K562 (cell line): ENCODE data around the gene DENND10. TPM values are rescaled to one million over a fixed set of nuclear protein-coding genes. Genes with fewer than 3 reads are reported as not detected.

ENCODE experiments used
- ATAC-seq: fragments of 200-7000 bp; cut with Tn5 transposase; 3 replicates; pipeline ENCODE4 v1.9.1; 2020; ENCODE audit warnings: moderate library complexity
- BruUV-seq: library from RNA; stranded (reverse); fragments of 400-500 nt; replicated peaks from 2 replicates; lab custom pipeline; 2021; lab: Mats Ljungman, UMichigan
- CTCF ChIA-PET: fragments of 300-600 bp; formaldehyde crosslinking; extraction: SDS; loops from one replicate; lab custom pipeline; 2021; ENCODE audit warnings: low intra/inter-chr PET ratio; lab: Yijun Ruan, JAX
- POLR2A ChIA-PET: fragments of 300-600, 350-650 bp; sonication (Branson Sonifier 250); formaldehyde crosslinking; extraction: SDS; loops from one replicate; lab custom pipeline; 2021; ENCODE audit warnings: antibody characterized with exemption, inconsistent platforms; lab: Yijun Ruan, JAX
- DNase-seq, 4 experiments: peaks; one replicate each; pipeline versions ENCODE4 v3.0.0 to v3.0.0-alpha.2; 2011 to 2018; ENCODE audit warnings: low spot score in 3 of 4, mixed read lengths in 3 of 4; ENCODE audit errors: extremely low read depth in 1 of 4
- FAIRE-seq: peaks from 2 replicates; lab custom pipeline; 2011; peaks lifted over from hg19 to GRCh38; lab: Jason Lieb, UNC
- H2AFZ ChIP-seq: 2 replicates; pipeline ENCODE4 v1.6.0; 2011; ENCODE audit warnings: low read depth, low read length, control low read depth, inconsistent platforms
- H3K27ac ChIP-seq: fragments of 200-600 bp; 3 replicates; pipeline ENCODE4 v1.8.0; 2011; ENCODE audit warnings: low read depth, mild to moderate bottlenecking, control low read depth, inconsistent platforms, low read length, moderate library complexity, mixed read lengths; ENCODE audit errors: extremely low read depth
- H3K27me3 ChIP-seq, 2 experiments: fragments of 300-600 bp in 1 of 2; 2 replicates in 1 of 2; 3 replicates in 1 of 2; pipeline versions ENCODE4 v1.6.0 to v1.8.0; 2011; ENCODE audit warnings: inconsistent platforms in 2 of 2, low read length in 2 of 2, mild to moderate bottlenecking in 1 of 2, mixed read lengths in 1 of 2, moderate library complexity in 1 of 2; ENCODE audit not compliant: control insufficient read depth in 2 of 2, insufficient read depth in 2 of 2
- H3K36me3 ChIP-seq: fragments of 300-600 bp; 3 replicates; pipeline ENCODE4 v1.8.0; 2011; ENCODE audit warnings: mild to moderate bottlenecking, low read length, inconsistent platforms; ENCODE audit not compliant: control insufficient read depth, insufficient read depth
- H3K4me1 ChIP-seq, 2 experiments: fragments of 200-600 bp in 1 of 2; replicated peaks in 1 of 2; 2 replicates in 1 of 2; 3 replicates in 1 of 2; pipeline versions ENCODE4 v1.5.1 to v1.8.0; 2011; ENCODE audit warnings: inconsistent platforms in 2 of 2, low read length in 2 of 2, mild to moderate bottlenecking in 1 of 2, mixed read lengths in 1 of 2, moderate library complexity in 1 of 2; ENCODE audit not compliant: control insufficient read depth in 2 of 2, insufficient read depth in 2 of 2
- H3K4me2 ChIP-seq: 2 replicates; pipeline ENCODE4 v1.6.1; 2011; ENCODE audit warnings: low read length, control low read depth, inconsistent platforms, mixed read lengths; ENCODE audit not compliant: insufficient read depth
- H3K4me3 ChIP-seq: fragments of 200-600 bp; sonication (generic), shearing (Covaris generic); 2 replicates; pipeline ENCODE4 v1.5.1; 2016; ENCODE audit warnings: control low read depth, inconsistent platforms
- H3K79me2 ChIP-seq: fragments of 200-600 bp; 3 replicates; pipeline ENCODE4 v1.8.0; 2011; ENCODE audit warnings: low read length, inconsistent platforms; ENCODE audit not compliant: control insufficient read depth, insufficient read depth
- H3K9ac ChIP-seq, 2 experiments: 2 replicates each; pipeline versions ENCODE4 v1.6.0 to v1.6.1; 2011; ENCODE audit warnings: low read depth in 2 of 2, low read length in 2 of 2, control low read depth in 1 of 2, inconsistent platforms in 1 of 2, mild to moderate bottlenecking in 1 of 2, mixed read lengths in 1 of 2; ENCODE audit not compliant: insufficient read depth in 1 of 2
- H3K9me1 ChIP-seq: one replicate; pipeline ENCODE4 v1.6.0; 2011; ENCODE audit warnings: inconsistent platforms, mild to moderate bottlenecking, low read length, moderate library complexity; ENCODE audit not compliant: control insufficient read depth, insufficient read depth
- H3K9me3 ChIP-seq: replicated peaks from 2 replicates; pipeline ENCODE4 v1.5.1; 2011; ENCODE audit warnings: low read depth, low read length, inconsistent platforms; ENCODE audit not compliant: control insufficient read depth, insufficient read depth
- H4K20me1 ChIP-seq: replicated peaks from 2 replicates; pipeline ENCODE4 v1.6.1; 2011; ENCODE audit warnings: low read length, inconsistent platforms, mixed read lengths; ENCODE audit not compliant: control insufficient read depth, insufficient read depth
- RBM34 ChIP-seq: fragments of 200-400 bp; formaldehyde crosslinking; IDR thresholded peaks from 2 replicates; pipeline ENCODE4 v1.6.1; 2018; ENCODE audit warnings: low read length, borderline replicate concordance; ENCODE audit not compliant: insufficient read depth
- ZC3H8 ChIP-seq: fragments of 450-650 bp; IDR thresholded peaks from 2 replicates; pipeline ENCODE4 v1.6.1; 2017
- ZNF764 ChIP-seq: fragments of 250-450 bp; sonication (Bioruptor Pico); IDR thresholded peaks from 2 replicates; pipeline ENCODE4 v1.4.0; 2020; ENCODE audit warnings: low read depth, mild to moderate bottlenecking, moderate library complexity
- WGBS: fragments of 100-300 bp; shearing (Covaris generic); methylation state at CpG from one replicate; pipeline ENCODE4 v1.1.6; 2016; ENCODE audit warnings: low coverage, mixed read lengths; ENCODE audit not compliant: insufficient coverage; ENCODE audit errors: missing lambda C conversion rate; 5-methylcytosine and 5-hydroxymethylcytosine counted together
- in situ Hi-C: fragments of 300-500 bp; cut with MboI; formaldehyde crosslinking; loops from 4 replicates; pipeline ENCODE4 v1.15.0; 2018; ENCODE audit warnings: inconsistent platforms, mixed read lengths
- intact Hi-C: fragments of 100-400 bp; cut with micrococcal nuclease; formaldehyde crosslinking; loops from 2 replicates; pipeline ENCODE4 v1.14.2; 2022
- polyA plus RNA-seq, 8 experiments: library from polyadenylated mRNA; depleted of rRNA in 4 of 8; stranded (reverse) in 5 of 8; unstranded in 3 of 8; fragments of >200 nt; fragmentation: Nextera tagmentation in 2 of 8; fragmentation: Illumina TruSeq in 1 of 8; extraction: Ambion mirVana in 2 of 8; extraction: Trizol in 1 of 8; gene quantifications; 2 replicates each; pipeline versions ENCODE4 v1.2.1 to v1.2.3, GENCODE V29; 2011 to 2014; ENCODE audit warnings: inconsistent platforms in 1 of 8, missing spikeins in 1 of 8
- total RNA-seq, 7 experiments: library from RNA; depleted of rRNA in 6 of 7; stranded (reverse); fragments of >200 nt in 6 of 7; fragmentation: Illumina TruSeq in 2 of 7; extraction: Trizol in 2 of 7; gene quantifications; 2 replicates each; pipeline versions ENCODE4 v1.2.1 to v1.2.3, GENCODE V29; 2011 to 2021; ENCODE audit warnings: low replicate concordance in 1 of 7
- TF ChIP-seq, protein P1 (sequence below), 2 experiments: IDR thresholded peaks in 1 of 2; conservative IDR thresholded peaks in 1 of 2; 2 replicates each; pipeline ENCODE4 v1.6.1; 2016; ENCODE audit warnings: low read depth in 2 of 2, mild to moderate bottlenecking in 1 of 2, missing compliant biosample characterization in 1 of 2, missing genetic modification characterization in 1 of 2, moderate library complexity in 1 of 2

Gene DENND10
- total and polyA plus RNA-seq, 9 of the 15 experiments (the other 6 are each of a cell fraction or from before 2014, with no cell fraction given) = 9.4 to 20.0 (median 12.5) TPM

DNA sequence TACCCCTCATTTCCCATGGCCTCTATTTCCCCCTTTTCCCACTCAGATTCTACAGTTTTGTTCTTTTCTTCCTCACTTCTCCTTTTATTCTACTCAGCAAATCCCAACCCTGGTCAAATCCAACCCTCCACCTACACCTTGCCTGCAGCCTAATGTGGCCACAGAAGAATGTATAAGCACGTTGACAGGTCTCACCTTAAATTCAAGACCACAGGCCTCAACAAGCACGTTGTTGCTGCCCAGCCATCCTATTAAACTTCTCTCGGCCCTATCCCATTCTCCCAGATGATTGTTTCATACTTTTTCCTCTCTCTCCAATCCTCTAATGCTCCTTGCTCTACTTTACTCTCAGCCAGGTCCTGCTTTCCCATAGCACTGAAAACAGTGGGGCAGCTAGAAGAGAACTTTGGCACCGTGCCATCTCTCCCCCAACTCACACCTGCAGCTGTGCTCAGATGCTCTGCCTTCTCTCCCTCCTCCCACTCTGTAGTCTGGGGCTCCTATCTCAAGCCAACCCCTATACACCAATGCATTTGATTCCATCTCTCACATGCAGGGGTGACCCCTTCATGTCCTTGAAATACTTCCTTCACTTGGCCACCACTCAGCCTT, 16.5 kb upstream of the DENND10 start (continued):
- TF ChIP-seq, protein P1, sequence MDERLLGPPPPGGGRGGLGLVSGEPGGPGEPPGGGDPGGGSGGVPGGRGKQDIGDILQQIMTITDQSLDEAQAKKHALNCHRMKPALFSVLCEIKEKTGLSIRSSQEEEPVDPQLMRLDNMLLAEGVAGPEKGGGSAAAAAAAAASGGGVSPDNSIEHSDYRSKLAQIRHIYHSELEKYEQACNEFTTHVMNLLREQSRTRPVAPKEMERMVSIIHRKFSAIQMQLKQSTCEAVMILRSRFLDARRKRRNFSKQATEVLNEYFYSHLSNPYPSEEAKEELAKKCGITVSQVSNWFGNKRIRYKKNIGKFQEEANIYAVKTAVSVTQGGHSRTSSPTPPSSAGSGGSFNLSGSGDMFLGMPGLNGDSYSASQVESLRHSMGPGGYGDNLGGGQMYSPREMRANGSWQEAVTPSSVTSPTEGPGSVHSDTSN (CRISPR knock-in tag; IDR thresholded peaks at IDR 0.05; ENCODE audit: low read depth) = no peak
- TF ChIP-seq, protein P1 (tag; conservative IDR thresholded peaks at IDR 0.05; ENCODE audit: low read depth) = no peak
- TF ChIP-seq, all 486 proteins: peak for 2

DNA sequence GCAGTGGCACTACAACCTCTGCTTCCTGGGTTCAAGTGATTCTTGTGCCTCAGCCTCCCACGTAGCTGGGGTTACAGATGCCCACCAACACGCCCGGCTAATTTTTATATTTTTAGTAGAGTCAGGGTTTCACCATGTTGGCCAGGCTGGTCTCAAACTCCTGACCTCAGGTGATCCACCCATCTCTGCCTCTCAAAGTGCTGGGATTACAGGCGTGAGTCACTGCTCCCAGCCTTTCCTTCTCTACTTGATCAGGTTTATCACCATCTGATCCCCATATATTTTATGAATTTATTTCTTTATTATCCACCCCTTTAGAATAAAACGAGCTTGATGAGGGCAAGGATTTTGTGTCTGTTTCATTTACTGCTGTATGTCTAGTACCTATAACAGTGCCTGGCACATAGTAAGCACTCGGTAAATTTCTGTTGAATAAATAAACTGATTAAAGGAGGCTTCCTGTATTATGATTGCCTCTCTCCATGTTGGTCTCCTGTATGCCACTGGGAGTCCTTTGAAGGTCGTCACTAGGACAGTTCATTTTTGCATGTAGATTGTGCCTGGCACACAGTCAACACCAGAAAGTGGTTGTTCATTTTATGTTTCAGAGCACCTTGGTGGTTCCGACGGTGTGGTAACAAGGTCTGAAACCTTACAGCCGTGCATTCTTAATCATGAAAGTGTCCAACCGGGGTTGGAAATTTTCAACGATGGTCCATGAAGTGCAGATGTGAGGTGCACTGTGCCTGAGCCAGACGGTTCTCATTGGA, 13.7 kb upstream of the DENND10 start:
- Histone ChIP-seq H4K20me1 (no peaks in the 10 kb centered on the region), H3K4me2 (peak overlapping the region; percentile 16; the same call in 1 of the 2 replicates), H3K4me3 (no peak overlapping the region), H3K27ac (0 out of 3 replicates have a peak overlapping the region, but pooled peaks have one; percentile 26), H3K9ac (peak overlapping the region in 1 of 2 experiments; percentile 20; a peak in 2 of 4 replicates), H3K4me1 (peaks cover 18 to 25% of the 10 kb centered on the region in 2 experiments; a peak in 4 of 5 replicates), H3K27me3 (no peaks in the 10 kb centered on the region), H3K36me3 (no peaks in the 10 kb centered on the region), H3K79me2 (no peaks in the 10 kb centered on the region), H2AFZ (0 out of 2 replicates have a peak overlapping the region, but pooled peaks have one; percentile 46), H3K9me1 (no peaks in the 10 kb centered on the region), H3K9me3 (no peaks in the 10 kb centered on the region)
- no TSS peak for BruUV-seq
- ATAC-seq = no peak
- DNase-seq = no peak
- 37% methylated on average over 10 of the region's 13 CpGs for WGBS
- no peak for FAIRE-seq
- in situ Hi-C loops (no loop called here), intact Hi-C loops (no loop called here)
- TF ChIP-seq ZC3H8 (no peak), RBM34 (no peak), ZNF764 (CRISPR knock-in tag) (no peak)
- ChIA-PET POLR2A (interaction anchor here (0.6 to 1.8 kb wide), 3 partner anchors 9 to 14 kb away, joined by 3 to 8 read pairs (median 5); partner anchors contain the start of genes DENND10 and EIF3A), CTCF (no interaction called here)
